ENCODE results near the gene CRYGC. TPM values are rescaled to one million over a fixed set of nuclear protein-coding genes. Genes with fewer than 3 reads are reported as not detected.
"Not testable (repeated sequence)": the region's sequence is repeated elsewhere in the genome, so short reads cannot be mapped to it uniquely, and the experiment has no call there.

Gene CRYGC
- total RNA-seq, 4 donors from 2014 or later = not detected

DNA sequence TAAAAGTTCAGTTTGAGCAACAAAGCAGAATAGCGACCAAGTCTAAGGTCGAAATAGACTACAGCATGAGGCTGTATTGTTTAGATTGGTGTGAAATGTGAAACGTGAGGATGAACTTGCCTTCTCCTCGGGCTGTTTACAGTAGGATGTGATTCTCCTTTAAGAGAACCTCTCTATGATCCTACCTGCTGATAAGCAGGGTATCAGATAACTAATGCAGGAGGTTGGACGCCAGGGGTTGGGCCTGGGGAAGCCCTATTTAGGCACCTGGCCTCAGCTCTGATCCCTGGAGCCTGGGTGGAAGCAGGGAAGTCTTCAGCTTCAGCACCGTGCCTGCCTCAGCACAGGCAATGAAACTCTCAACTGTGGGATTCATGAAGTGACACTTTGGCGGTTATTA lies 16.7 kb downstream of the CRYGC start:
- Histone ChIP-seq H3K9me3 (no peaks in the 10 kb centered on the region), H3K4me1 (no peaks in the 10 kb centered on the region), H3K27ac (no peak overlapping the region), H3K36me3 (no peaks in the 10 kb centered on the region), H3K27me3 (peaks cover 0 to 33% (median 0%) of the 10 kb centered on the region in 4 donors), H3K4me3 (no peak overlapping the region)
- TF ChIP-seq, protein P1, sequence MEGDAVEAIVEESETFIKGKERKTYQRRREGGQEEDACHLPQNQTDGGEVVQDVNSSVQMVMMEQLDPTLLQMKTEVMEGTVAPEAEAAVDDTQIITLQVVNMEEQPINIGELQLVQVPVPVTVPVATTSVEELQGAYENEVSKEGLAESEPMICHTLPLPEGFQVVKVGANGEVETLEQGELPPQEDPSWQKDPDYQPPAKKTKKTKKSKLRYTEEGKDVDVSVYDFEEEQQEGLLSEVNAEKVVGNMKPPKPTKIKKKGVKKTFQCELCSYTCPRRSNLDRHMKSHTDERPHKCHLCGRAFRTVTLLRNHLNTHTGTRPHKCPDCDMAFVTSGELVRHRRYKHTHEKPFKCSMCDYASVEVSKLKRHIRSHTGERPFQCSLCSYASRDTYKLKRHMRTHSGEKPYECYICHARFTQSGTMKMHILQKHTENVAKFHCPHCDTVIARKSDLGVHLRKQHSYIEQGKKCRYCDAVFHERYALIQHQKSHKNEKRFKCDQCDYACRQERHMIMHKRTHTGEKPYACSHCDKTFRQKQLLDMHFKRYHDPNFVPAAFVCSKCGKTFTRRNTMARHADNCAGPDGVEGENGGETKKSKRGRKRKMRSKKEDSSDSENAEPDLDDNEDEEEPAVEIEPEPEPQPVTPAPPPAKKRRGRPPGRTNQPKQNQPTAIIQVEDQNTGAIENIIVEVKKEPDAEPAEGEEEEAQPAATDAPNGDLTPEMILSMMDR (IDR thresholded peaks at IDR 0.05) = no peak
- no peak for TF ChIP-seq POLR2A (IDR thresholded peaks at IDR 0.05)
- intact Hi-C loops (cut with DNase I) = no loop called here
- DNase-seq = no peak
- WGBS, 2 donors = 41 to 51% methylated on average over 6 to 7 of the region's 7 CpGs

DNA sequence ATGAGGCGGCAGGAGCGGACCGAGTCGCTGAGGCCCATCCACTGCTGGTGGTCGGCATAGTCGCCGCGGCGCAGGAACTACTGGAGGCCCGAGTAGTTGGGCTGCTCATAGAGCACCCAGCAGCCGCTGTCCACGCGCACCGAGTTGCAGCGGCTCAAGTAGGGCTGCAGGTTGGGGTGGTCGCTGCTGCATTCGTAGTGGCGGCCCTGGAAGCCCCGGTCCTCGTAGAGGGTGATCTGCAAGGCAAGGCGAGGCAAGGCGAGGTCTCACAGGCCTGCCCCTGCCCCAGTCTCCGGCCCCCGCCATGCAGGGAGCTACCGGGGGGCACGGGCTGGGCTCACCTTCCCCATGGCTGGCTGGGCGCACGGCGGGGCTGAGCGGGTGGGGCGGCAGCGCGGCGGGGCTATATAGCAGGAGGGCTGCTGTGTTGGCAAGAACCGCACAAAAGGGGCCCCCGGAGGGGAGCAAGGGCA lies 17.3 kb downstream of the CRYGC start:
- H3K27ac ChIP-seq; H3K36me3 ChIP-seq; H3K4me1 ChIP-seq; intact Hi-C loops (cut with DNase I); DNase-seq; H3K9me3 ChIP-seq: not testable (repeated sequence)
- Histone ChIP-seq H3K27me3 (peaks cover 0 to 33% (median 0%) of the 10 kb centered on the region in 4 donors), H3K4me3 (peak overlapping the region in 1 of 4 donors; percentile 18)
- WGBS, 2 donors = 32 to 34% methylated on average over 7 to 11 of the region's 36 CpGs

DNA sequence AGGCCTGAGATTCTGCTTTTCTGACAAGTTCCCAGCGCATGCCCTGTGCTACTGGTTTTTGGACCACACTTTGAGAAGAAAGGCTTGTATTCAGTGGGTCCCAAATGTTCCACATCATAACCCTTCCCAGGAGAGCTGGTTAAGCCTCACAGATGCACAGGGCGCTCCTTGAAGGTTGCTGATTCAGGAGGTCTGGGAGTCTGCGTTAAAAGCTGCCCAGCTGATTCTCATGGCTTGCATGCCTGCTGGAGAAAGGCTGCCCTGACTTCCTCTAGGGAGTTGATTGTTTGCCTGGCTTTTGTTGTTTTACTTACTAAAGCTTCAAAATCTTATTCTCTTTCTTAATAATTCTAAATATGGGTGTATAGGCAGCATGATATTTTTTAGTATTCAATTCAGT lies 26.0 kb downstream of the CRYGC start:
- Histone ChIP-seq H3K27me3 (peaks cover 0 to 8% (median 0%) of the 10 kb centered on the region in 4 donors), H3K4me1 (no peaks in the 10 kb centered on the region), H3K4me3 (no peak overlapping the region), H3K9me3 (no peaks in the 10 kb centered on the region), H3K27ac (no peak overlapping the region), H3K36me3 (no peaks in the 10 kb centered on the region)
- intact Hi-C loops (cut with DNase I) = no loop called here
- WGBS, 2 donors = 72 to 77% methylated on average over 3 of the region's 3 CpGs
- no peak for DNase-seq
- TF ChIP-seq, protein P1 (IDR thresholded peaks at IDR 0.05) = no peak
- TF ChIP-seq POLR2A (IDR thresholded peaks at IDR 0.05) = no peak

DNA sequence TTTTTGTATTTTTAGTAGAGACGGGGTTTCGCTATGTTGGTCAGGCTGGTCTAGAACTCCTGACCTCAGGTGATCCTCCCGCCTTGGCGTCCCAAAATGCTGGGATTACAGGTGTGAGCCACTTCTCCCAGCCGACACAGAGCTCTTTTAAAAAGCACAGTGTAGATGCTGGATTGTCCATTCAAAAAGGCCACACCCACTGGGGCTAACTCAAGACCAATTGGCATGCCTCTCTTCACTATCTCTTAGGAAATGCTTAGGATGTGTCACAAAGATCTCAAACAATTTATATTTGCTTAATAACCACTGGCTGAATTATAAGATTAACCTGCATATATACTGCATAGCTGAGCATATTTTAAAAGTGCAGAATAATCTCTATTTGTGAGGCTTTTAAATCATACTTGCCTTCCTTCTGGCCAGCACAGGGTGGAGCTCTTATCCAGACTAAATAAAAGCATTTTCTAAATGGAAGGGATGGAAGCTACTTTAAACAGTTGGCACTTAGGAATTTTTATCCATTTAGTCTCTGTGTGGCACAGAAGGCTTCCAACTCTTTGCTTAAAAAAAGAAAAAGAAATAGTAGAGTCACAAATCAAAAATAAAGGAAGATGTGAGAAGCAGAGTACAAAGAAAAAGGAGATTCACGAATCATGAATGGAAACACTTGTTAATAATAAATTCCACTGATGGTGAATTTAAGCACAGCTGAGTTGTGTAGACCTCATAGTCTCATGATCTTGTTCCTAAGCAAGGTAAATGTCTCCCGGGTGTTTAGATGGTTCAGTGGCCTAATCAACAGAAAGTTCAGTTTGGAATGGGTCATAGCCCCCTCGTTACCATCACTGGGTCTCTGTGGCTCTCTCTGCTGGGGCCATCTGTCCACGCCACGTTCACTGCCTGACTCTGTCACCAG lies 27.7 kb downstream of the CRYGC start:
- no peaks in the 10 kb centered on the region for H3K9me3 ChIP-seq
- intact Hi-C loops (cut with DNase I) = no loop called here
- peaks cover 0 to 8% (median 0%) of the 10 kb centered on the region in 4 donors for H3K27me3 ChIP-seq
- no peaks in the 10 kb centered on the region for H3K4me1 ChIP-seq
- no peak for DNase-seq
- 35 to 54% methylated on average over 7 to 10 of the region's 10 CpGs for WGBS, 2 donors
- no peak overlapping the region for H3K27ac ChIP-seq
- H3K4me3 ChIP-seq = no peak overlapping the region
- H3K36me3 ChIP-seq = no peaks in the 10 kb centered on the region
- TF ChIP-seq POLR2A (IDR thresholded peaks at IDR 0.05) = no peak
- TF ChIP-seq, protein P1 (IDR thresholded peaks at IDR 0.05) = peak in 3 of 6 experiments; percentile 5 to 16 (median 15)

DNA sequence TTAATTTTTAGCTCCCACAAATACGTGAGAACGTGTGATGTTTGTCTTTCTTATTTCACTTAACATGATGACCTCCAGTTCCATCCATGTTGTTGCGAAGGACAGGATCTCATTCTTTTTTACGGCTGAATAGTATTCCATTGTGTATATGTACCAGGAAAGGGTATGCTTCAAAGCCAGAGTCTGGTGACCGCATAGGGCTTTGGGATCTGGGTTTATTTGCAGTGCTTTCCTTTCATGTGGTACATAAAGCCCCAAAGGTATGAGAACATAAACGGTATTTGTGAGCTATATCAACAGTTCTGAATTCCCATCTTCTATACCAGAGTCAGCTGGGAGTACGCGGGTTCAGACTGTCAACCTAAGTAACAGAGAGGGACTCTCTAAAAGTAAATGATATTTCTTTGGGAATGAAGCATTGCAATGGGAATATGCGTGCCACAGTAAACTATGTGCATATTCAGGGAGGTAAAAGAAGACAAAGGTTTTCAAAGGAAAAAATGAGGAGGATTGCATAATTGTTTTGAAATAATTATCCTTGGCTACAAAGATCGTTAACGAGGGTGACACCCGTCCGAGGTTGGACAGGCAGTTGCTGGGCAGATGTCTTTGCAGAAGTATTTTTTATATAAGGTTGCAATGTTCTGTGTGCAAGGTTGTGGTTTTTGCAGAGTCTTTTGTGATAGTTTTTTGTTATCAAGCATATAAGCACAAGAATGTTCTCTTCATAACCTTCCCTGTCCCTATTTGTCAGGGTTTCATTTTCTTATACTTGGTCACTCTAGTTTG lies 29.8 kb downstream of the CRYGC start:
- Histone ChIP-seq H3K9me3 (no peaks in the 10 kb centered on the region), H3K4me3 (no peak overlapping the region), H3K27ac (no peak overlapping the region), H3K36me3 (no peaks in the 10 kb centered on the region), H3K27me3 (peaks cover 0 to 4% (median 0%) of the 10 kb centered on the region in 4 donors), H3K4me1 (no peaks in the 10 kb centered on the region)
- intact Hi-C loops (cut with DNase I) = no loop called here
- WGBS, 2 donors = 61 to 66% methylated on average over 13 of the region's 13 CpGs
- no peak for DNase-seq
- TF ChIP-seq, protein P1 (IDR thresholded peaks at IDR 0.05) = no peak
- no peak for TF ChIP-seq POLR2A (IDR thresholded peaks at IDR 0.05)

DNA sequence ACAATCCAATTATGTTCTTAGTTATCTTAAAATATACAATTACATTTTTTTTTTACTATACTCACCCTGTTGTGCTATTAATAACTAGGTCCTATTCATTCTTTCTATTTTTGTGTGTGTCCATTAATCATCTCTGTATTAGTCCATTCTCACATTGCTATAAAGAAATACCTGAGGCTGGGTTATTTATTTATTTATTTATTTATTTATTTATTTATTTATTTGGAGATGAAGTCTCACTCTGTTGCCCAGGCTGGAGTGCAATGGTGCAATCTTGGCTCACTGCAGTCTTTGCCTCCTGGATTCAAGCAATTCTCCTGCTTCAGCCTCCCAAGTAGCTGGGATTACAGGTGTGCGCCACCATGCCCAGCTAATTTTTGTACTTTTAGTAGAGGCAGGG lies 30.9 kb downstream of the CRYGC start:
- H3K36me3 ChIP-seq; H3K4me3 ChIP-seq; H3K27me3 ChIP-seq; DNase-seq; intact Hi-C loops (cut with DNase I); H3K27ac ChIP-seq; H3K9me3 ChIP-seq; H3K4me1 ChIP-seq: not testable (repeated sequence)
- WGBS, 2 donors = 100% methylated on average over 1 of the region's 1 CpG

Measured in esophagus squamous epithelium (tissue), 5 donors.